Transverse colon (tissue), 4 donors: ENCODE measurements around the gene DCTN2. TPM values are rescaled to one million over a fixed set of nuclear protein-coding genes. Genes with fewer than 3 reads are reported as not detected.

ENCODE experiments used
- DNase-seq: peaks from one replicate; pipeline ENCODE4 v3.0.0-alpha.2; 2019
- H3K27ac ChIP-seq, 4 donors: fragments of 200-600 bp; sonication (generic); 2 replicates each; pipeline ENCODE4 v1.5.1; 2016 to 2018; ENCODE audit warnings: inconsistent platforms in 4 of 4
- H3K27me3 ChIP-seq: fragments of 200-600 bp; sonication (generic); 2 replicates; pipeline ENCODE4 v1.5.1; 2017; ENCODE audit warnings: inconsistent platforms
- H3K36me3 ChIP-seq, 4 donors: fragments of 200-600 bp; sonication (generic); 2 replicates each; pipeline ENCODE4 v1.5.1; 2017 to 2019; ENCODE audit warnings: inconsistent platforms in 4 of 4
- H3K4me1 ChIP-seq, 4 donors: fragments of 200-600 bp; sonication (generic); 2 replicates each; pipeline ENCODE4 v1.5.1; 2017 to 2020; ENCODE audit warnings: inconsistent platforms in 4 of 4
- H3K4me3 ChIP-seq, 4 donors: fragments of 200-600 bp; sonication (generic); 1 replicate in 1 of 4; 2 replicates in 3 of 4; pipeline versions ENCODE4 v1.5.1 to v1.6.1; 2017 to 2019; ENCODE audit warnings: inconsistent platforms in 4 of 4
- H3K9me3 ChIP-seq, 2 donors: fragments of 200-600 bp; sonication (generic); 2 replicates each; pipeline ENCODE4 v1.5.1; 2017 to 2019; ENCODE audit warnings: inconsistent platforms in 2 of 2
- CTCF ChIP-seq, 5 experiments: fragments of 200-600 bp in 3 of 5; fragments of 450-650 bp in 2 of 5; sonication (generic) in 3 of 5; IDR thresholded peaks; 1 replicate in 2 of 5; 2 replicates in 3 of 5; pipeline ENCODE4 v1.5.1; 2016 to 2017; ENCODE audit warnings: antibody characterized with exemption in 5 of 5, inconsistent platforms in 3 of 5, mild to moderate bottlenecking in 2 of 5, moderate library complexity in 1 of 5
- EP300 ChIP-seq: sonication (generic); formaldehyde crosslinking; IDR thresholded peaks from one replicate; pipeline ENCODE4 v1.6.1; 2017; ENCODE audit warnings: antibody characterized with exemption, low read depth
- POLR2A ChIP-seq: fragments of 450-650 bp; IDR thresholded peaks from one replicate; pipeline ENCODE4 v1.6.1; 2016; ENCODE audit warnings: antibody characterized with exemption, mild to moderate bottlenecking, moderate library complexity
- POLR2AphosphoS5 ChIP-seq, 3 donors: sonication (generic); formaldehyde crosslinking; IDR thresholded peaks; one replicate each; pipeline ENCODE4 v1.6.1; 2016; ENCODE audit warnings: antibody characterized with exemption in 3 of 3
- WGBS, 2 donors: methylation state at CpG; one replicate each; pipeline ENCODE4 v1.1.5; 2018; ENCODE audit warnings: low coverage in 1 of 2; 5-methylcytosine and 5-hydroxymethylcytosine counted together
- in situ Hi-C, 4 donors: fragments of 200-750 bp; cut with MboI; loops; one replicate each; pipeline versions ENCODE4 v1.15.0 to v1.15.1; 2017; ENCODE audit warnings: low sequenced_read_pairs in 3 of 4, low pct_ligation_motif_present in 1 of 4, low pct_unique_long_range_greater_than_20kb in 1 of 4
- intact Hi-C: fragments of 100-400 bp; cut with DNase I; formaldehyde crosslinking; loops from one replicate; pipeline ENCODE4 v1.15.1; 2023; ENCODE audit warnings: low total_unique reads
- total RNA-seq, 4 donors: library from RNA; depleted of rRNA; stranded (reverse); fragments of >200 nt; gene quantifications; one replicate each; pipeline ENCODE4 v1.1.0, GENCODE V29; 2016

The DCTN2 gene
- total RNA-seq, 4 donors from 2014 or later, result 154 to 344 (median 175) TPM

GRCh38 chr12:57535764-57536596, 11.0 kb downstream of the DCTN2 start:
- peak overlapping the region; percentile 39 to 57 (median 50) for H3K27ac ChIP-seq
- in situ Hi-C loops (no loop called here), intact Hi-C loops (no loop called here)

GRCh38 chr12:57534991-57535543, 11.9 kb downstream of the DCTN2 start:
- TF ChIP-seq POLR2A (no peak), POLR2AphosphoS5 (IDR thresholded peaks at IDR 0.05) (no peak), EP300 (no peak), CTCF (IDR thresholded peaks at IDR 0.05) (no peak)
- Histone ChIP-seq H3K27me3 (no peaks in the 10 kb centered on the region), H3K4me3 (no peak overlapping the region), H3K4me1 (peaks cover 0 to 16% (median 9%) of the 10 kb centered on the region in 4 donors), H3K27ac (peak overlapping the region; percentile 39 to 57 (median 50)), H3K36me3 (peaks cover 0 to 46% (median 21%) of the 10 kb centered on the region in 4 donors), H3K9me3 (no peaks in the 10 kb centered on the region)
- no peak for DNase-seq
- intact Hi-C loops, result no loop called here
- 83 to 90% methylated on average over 3 of the region's 3 CpGs for WGBS, 2 donors
- in situ Hi-C loops, result no loop called here

More at GRCh38 chr12:57535764-57536596, 11.0 kb downstream of the DCTN2 start:
- H3K27me3 ChIP-seq, result no peaks in the 10 kb centered on the region
- peak; percentile 38 for DNase-seq
- WGBS, 2 donors, result 59 to 71% methylated on average over 3 to 6 of the region's 6 CpGs
- no peaks in the 10 kb centered on the region for H3K9me3 ChIP-seq
- H3K4me3 ChIP-seq, result no peak overlapping the region
- peaks cover 0 to 37% (median 16%) of the 10 kb centered on the region in 4 donors for H3K36me3 ChIP-seq
- no peak for TF ChIP-seq CTCF (IDR thresholded peaks at IDR 0.05)
- TF ChIP-seq EP300, result no peak
- no peak for TF ChIP-seq POLR2A
- no peak for TF ChIP-seq POLR2AphosphoS5 (IDR thresholded peaks at IDR 0.05)
- peaks cover under 1 to 19% (median 10%) of the 10 kb centered on the region in 4 donors for H3K4me1 ChIP-seq

- Histone ChIP-seq H3K27ac (no peak overlapping the region), H3K4me3 (no peak overlapping the region), H3K27me3 (no peaks in the 10 kb centered on the region), H3K36me3 (peaks cover 0 to 53% (median 21%) of the 10 kb centered on the region in 4 donors), H3K4me1 (peaks cover 0 to 16% (median 9%) of the 10 kb centered on the region in 4 donors), H3K9me3 (no peaks in the 10 kb centered on the region)
- in situ Hi-C loops (no loop called here), intact Hi-C loops (no loop called here)
- DNase-seq, result no peak
- TF ChIP-seq EP300 (no peak), CTCF (IDR thresholded peaks at IDR 0.05) (no peak), POLR2AphosphoS5 (IDR thresholded peaks at IDR 0.05) (no peak), POLR2A (no peak)
- WGBS, 2 donors, result 90 to 93% methylated on average over 2 to 5 of the region's 5 CpGs
Observed at GRCh38 chr12:57534250-57534649, 12.7 kb downstream of the DCTN2 start.

GRCh38 chr12:57533108-57533507, 13.9 kb downstream of the DCTN2 start:
- peaks cover 0 to 16% (median 9%) of the 10 kb centered on the region in 4 donors for H3K4me1 ChIP-seq
- H3K27me3 ChIP-seq, result no peaks in the 10 kb centered on the region
- no peaks in the 10 kb centered on the region for H3K9me3 ChIP-seq
- DNase-seq, result no peak
- H3K36me3 ChIP-seq, result peaks cover 0 to 57% (median 23%) of the 10 kb centered on the region in 4 donors
- H3K27ac ChIP-seq, result no peak overlapping the region
- in situ Hi-C loops (no loop called here), intact Hi-C loops (no loop called here)
- H3K4me3 ChIP-seq, result no peak overlapping the region
- 98 to 100% methylated on average over 1 to 8 of the region's 8 CpGs for WGBS, 2 donors
- TF ChIP-seq POLR2A, result no peak
- TF ChIP-seq CTCF (IDR thresholded peaks at IDR 0.05), result no peak
- no peak for TF ChIP-seq POLR2AphosphoS5 (IDR thresholded peaks at IDR 0.05)
- TF ChIP-seq EP300, result no peak
